ENCODE measurements around the gene TRIM2.
A peak's percentile ranks its signal among the peaks of the same experiment; 100 is the strongest.

Gene TRIM2

DNA sequence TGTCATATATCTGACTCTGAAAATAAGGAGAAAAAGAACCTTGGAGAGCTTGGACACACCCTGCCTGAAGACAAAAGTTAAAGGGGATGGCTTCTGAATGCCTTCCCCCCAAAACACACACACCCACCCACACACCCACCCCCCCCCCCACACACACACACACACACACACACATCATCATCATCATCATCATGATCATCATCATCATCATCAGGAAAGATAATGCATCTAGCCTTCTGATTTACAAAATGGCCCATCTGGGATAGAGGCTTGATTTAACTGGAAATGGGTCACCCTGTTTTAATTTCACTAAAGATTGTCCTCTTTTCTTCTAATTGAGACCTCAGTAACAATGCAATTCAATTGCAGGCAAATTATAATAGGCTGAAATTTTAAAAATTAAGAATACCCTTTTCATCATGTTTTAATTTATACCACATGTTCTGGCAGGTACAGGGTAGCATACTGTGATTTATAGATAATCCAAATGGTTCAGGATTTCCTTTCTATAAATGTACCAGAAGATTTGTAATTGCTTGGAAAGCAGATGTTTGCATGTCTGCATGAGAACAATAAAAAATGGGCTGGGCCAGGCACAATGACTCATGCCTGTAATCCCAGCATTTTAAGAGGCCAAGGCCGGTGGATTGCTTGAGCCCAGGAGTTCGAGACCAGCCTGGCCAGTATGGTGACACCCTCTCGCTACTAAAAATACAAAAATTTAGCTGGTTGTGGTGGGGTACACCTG is 56.5 kb downstream of the TRIM2 start:
- DNase-seq (ENCODE audit: extremely low read depth, low read depth) = peak; percentile 76
- no peak overlapping the region for H3K4me3 ChIP-seq (replicated peaks; ENCODE audit: low read depth, low read length)
- TF ChIP-seq, protein P1, sequence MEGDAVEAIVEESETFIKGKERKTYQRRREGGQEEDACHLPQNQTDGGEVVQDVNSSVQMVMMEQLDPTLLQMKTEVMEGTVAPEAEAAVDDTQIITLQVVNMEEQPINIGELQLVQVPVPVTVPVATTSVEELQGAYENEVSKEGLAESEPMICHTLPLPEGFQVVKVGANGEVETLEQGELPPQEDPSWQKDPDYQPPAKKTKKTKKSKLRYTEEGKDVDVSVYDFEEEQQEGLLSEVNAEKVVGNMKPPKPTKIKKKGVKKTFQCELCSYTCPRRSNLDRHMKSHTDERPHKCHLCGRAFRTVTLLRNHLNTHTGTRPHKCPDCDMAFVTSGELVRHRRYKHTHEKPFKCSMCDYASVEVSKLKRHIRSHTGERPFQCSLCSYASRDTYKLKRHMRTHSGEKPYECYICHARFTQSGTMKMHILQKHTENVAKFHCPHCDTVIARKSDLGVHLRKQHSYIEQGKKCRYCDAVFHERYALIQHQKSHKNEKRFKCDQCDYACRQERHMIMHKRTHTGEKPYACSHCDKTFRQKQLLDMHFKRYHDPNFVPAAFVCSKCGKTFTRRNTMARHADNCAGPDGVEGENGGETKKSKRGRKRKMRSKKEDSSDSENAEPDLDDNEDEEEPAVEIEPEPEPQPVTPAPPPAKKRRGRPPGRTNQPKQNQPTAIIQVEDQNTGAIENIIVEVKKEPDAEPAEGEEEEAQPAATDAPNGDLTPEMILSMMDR (IDR thresholded peaks at IDR 0.05; ENCODE audit: low read depth, low read length, missing control alignments) = no peak

DNA sequence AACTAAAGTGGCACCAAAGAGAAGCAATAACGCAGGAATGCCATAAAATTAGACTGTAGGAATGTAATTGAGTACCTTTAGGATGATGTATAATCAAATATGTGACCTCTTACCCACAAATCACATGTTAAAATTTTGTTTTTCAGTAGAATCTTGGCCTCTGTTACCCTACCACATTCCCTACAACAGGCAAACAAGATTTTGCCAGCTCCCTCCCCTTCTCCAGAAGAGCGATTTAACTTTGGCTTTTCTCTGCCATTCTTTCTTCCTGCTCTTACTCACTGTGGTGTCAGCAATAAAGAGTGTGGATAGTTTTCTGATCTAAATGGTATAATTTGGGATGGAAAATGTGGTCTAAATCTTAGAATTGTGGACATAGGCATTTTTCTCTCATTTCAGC is 57.2 kb downstream of the TRIM2 start:
- H3K4me3 ChIP-seq (replicated peaks; ENCODE audit: low read depth, low read length) = no peak overlapping the region
- DNase-seq (ENCODE audit: extremely low read depth, low read depth) = no peak
- TF ChIP-seq, protein P1 (IDR thresholded peaks at IDR 0.05; ENCODE audit: low read depth, low read length, missing control alignments) = no peak

DNA sequence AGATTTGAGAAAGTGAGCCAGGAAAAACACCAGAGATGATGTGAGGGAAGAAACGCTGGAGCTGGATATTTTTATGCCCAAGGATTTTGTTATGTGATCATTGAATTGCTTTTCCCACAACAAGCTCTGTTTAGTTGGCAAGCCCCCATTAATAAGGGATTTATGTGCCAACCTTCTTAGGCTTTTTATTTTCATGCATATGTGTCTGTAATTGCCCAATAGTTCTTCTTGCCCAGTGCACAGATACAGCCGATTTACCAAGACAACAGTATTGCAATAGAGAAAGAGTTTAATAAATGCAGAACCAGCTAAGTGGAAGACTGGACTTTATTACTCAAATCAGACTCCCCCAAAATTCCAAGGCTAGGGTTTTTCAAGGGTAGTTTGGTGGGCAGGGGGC is 57.7 kb downstream of the TRIM2 start:
- no peak for DNase-seq (ENCODE audit: extremely low read depth, low read depth)
- no peak overlapping the region for H3K4me3 ChIP-seq (replicated peaks; ENCODE audit: low read depth, low read length)
- TF ChIP-seq, protein P1 (IDR thresholded peaks at IDR 0.05; ENCODE audit: low read depth, low read length, missing control alignments) = no peak

DNA sequence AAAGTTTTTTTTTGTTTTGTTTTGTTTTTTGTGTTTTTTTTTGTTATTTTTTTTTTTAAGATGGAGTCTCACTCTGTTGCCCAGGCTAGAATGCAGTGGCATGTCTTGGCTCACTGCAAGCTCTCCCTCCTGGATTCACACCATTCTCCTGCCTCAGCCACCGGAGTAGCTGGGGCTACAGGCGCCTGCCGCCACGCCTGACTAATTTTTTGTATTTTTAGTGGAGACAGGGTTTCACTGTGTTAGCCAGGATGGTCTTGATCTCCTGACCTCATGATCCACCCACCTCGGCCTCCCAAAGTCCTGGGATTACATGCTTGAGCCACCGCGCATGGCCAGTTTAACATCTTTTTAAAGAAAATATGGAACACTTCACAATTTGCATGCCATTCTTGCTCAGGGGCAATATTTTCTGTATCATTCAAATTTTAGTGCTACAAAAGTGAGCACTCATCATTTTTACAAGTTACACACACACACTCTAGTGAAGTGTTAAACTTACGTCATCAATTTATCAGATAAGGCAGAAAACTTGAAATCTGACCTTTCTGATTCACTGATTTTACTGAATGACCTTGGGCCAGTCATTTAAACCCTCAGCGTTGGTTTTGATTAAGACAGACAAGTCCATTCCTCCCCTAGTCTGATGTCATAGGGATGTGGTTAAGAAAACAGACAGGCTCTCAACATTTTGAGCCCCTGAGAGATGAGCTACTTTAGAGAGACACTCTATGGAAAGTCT is 61.2 kb downstream of the TRIM2 start:
- H3K4me3 ChIP-seq (replicated peaks; ENCODE audit: low read depth, low read length) = no peak overlapping the region
- no peak for DNase-seq (ENCODE audit: extremely low read depth, low read depth)
- TF ChIP-seq, protein P1 (IDR thresholded peaks at IDR 0.05; ENCODE audit: low read depth, low read length, missing control alignments) = no peak

DNA sequence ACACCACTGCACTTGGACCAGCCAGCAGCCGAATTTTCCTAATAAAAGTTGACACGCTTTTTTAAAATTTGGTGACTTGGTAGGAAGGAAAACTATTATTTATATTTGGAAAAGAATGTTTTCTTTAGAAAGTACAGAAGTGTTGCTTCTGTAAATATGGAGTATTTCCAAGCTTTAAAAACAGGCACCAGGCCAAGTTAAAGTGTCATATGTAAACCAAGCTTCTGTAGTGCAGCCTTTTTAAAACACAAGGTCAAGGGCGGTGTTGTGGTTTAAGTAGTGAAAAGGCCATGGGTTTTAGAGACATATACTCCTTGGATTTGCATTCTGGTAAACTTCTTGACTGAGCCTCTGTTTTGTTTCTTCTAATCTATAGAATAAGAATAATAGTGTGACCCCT is 62.7 kb downstream of the TRIM2 start:
- H3K4me3 ChIP-seq (replicated peaks; ENCODE audit: low read depth, low read length) = no peak overlapping the region
- DNase-seq (ENCODE audit: extremely low read depth, low read depth) = no peak
- TF ChIP-seq, protein P1 (IDR thresholded peaks at IDR 0.05; ENCODE audit: low read depth, low read length, missing control alignments) = no peak

DNA sequence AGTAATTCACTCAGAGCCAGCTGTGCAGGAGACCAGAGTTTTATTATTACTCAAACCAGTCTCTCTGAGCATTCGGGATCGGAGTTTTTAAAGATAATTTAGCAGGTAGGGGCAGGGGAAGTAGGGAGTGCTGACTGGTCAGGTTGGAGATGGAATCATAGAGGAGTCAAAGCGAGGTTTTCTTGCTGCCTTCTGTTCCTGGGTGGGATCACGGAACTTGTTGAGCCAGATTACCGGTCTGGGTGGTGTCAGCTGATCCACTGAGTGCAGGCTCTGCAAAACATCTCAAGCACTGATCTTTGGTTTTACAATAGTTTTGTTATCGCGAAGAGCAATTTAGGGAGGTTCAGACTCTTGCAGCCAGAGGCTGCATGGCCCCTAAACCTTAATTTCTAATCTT is 63.6 kb downstream of the TRIM2 start:
- no peak for DNase-seq (ENCODE audit: extremely low read depth, low read depth)
- H3K4me3 ChIP-seq (replicated peaks; ENCODE audit: low read depth, low read length) = no peak overlapping the region
- TF ChIP-seq, protein P1 (IDR thresholded peaks at IDR 0.05; ENCODE audit: low read depth, low read length, missing control alignments) = no peak

Data from HFF-Myc (cell line).